Activated CD4-positive, CD25-positive, alpha-beta regulatory T cell treated with anti-CD3 and anti-CD28 coated beads, Interleukin-2, amount 50 U/mL, for 24 hours (primary cell): ENCODE results near the gene LMX1A.

Source experiments
- ATAC-seq, 2 donors: fragments of 150-1000 bp; cut with Tn5 transposase; one replicate each; pipeline ENCODE4 v1.10.0; 2021; ENCODE audit warnings: mild to moderate bottlenecking in 1 of 2, moderate library complexity in 1 of 2

Gene LMX1A

DNA sequence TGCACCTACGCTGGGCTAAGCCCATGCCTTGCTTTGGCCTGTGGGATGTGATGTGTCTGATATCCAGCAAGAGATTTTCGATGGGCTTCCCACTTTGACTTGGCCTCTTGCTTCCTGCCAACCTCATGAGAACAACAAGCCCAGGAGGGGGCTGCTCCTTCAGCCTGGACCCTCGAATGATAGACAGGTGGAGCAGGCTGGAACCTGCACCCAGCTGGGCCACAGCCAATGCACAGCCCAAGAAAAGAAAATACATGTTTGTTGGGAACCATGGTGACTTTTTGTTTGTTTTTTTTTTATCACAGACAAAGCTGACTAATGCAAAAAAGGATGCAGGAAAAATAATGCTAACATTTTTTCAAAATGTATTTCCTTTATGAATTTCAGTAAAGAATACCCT is 144.3 kb downstream of the LMX1A start:
- no peak for ATAC-seq

- no peak for ATAC-seq
Observed at GRCh38 chr1:165207853-165208515, 148.5 kb downstream of the LMX1A start.

DNA sequence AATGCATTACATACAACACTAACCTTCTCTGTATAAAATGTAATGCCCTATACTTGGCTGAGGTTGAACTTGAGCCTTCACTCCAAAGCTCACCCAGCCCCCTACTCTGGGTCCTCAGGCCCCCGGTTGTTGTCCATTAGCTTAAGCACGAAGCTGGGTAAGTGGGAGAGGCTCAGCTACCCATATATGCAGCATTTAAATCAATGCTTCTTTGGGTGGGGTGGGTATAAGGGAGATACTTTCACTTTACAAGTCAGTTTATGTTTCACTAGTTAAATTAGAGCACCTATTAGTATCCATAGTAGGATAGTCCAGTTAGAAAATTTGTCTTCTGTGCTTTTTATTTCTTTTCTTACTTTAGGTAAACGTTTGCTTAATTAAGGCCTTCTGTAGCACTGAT is 151.4 kb downstream of the LMX1A start:
- no peak for ATAC-seq

GRCh38 chr1:165204548-165204947 is 152.0 kb downstream of the LMX1A start:
- ATAC-seq, result no peak

- ATAC-seq, result no peak
Observed at GRCh38 chr1:165191087-165191486, 165.4 kb downstream of the LMX1A start.

DNA sequence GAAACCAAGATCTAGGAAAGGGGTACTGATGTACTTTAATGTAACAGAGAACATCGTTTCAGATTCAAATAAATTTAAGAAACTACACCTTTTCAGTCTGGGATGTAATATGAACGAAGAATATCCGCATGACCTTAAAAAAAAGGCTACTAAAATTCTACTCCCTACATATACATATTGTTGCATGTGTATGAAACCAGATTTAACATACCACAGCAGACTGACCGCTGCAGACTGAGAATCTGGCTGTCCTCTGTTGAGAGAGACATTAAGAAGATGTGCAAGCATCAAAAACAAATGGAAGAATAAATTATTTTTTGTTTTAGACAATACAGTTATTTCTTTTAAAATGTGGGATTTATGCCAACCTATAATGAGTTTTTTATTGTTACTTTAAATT is 166.6 kb downstream of the LMX1A start:
- no peak for ATAC-seq

DNA sequence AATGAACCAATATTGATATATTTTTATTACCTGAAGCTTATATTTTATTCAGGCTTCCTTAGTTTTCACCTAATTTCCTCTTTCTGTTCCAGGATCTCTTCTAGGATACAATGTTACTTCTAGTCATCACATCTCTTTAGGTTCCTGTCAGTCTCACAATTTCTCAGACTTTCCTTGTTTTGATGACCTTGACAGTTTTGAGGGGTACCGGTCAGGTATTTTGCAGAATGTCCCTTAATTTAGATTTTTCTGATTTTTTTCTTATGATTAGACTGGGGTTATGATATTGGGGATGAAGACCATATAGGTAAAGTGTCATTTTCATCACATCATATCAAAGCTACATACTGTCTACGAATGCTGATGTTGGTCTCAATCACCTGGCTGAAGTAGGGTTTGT is 167.5 kb downstream of the LMX1A start:
- ATAC-seq, result no peak

DNA sequence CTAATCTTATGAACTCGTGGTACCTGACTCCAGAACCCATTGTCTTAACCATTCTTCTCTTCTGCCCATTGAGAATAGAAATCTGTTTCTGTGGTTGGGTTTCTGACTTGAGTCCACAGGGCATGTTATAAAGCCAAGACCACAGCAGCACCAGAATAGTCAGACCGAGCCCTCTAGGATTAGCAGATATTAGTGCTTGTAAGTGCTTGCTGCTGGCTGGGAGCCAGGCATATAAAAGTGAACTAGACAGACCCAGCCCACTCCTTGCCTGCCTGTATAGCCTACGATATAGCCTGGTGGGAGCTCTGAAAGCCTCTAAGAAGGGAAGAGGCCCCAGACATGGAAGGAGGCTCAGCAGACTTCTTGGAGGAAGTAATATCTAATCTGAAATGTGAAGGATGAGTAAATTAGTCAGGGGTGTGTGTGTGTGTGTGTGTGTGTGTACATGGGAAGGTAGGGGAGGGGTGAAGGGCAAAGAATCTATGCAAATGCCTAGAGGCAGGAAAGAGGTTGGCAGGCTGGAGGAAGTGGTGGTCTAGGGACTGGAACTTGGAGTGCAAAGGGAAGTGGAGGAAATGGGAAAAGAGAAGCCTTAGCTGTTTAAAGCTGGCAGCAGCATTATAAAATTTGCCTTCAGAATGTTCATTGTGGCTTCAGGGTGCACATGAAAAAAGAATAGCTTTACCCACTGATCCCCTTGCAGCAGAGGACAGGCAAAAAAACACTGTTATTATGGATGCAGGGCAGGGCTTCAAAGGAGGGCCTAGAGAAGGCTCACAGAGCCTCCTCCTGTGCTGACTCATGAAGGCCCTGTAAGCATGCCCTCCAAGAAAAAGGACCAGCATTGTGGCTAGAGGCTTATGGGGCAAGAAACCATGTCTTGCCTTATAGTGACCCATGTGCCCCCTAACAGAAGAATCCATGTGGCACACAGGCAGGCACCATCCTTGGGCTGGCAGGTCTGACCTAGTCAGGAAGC is 169.2 kb downstream of the LMX1A start:
- no peak for ATAC-seq

GRCh38 chr1:165185161-165185889 is 171.2 kb downstream of the LMX1A start:
- no peak for ATAC-seq

- ATAC-seq, result no peak
Observed at GRCh38 chr1:165182975-165183374, 173.5 kb downstream of the LMX1A start.

DNA sequence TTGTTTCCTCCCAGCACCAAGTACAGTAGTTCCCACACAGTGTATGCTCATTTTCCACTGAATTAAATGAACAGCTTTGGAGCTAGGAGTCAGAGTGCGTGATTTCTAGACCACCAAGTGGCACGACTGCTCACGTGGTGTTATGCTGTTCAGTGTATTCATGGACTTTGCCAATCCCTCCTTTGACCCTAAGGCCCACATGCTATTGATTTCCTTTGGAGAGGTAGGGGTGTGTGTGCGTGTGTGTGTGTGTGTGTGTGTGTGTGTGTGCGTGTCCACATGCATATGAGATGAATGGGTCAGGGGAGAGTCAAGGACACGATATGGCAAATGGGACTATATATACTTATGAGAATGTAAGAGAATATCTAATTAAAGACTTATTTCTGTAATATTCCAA is 177.2 kb downstream of the LMX1A start:
- ATAC-seq, result no peak

DNA sequence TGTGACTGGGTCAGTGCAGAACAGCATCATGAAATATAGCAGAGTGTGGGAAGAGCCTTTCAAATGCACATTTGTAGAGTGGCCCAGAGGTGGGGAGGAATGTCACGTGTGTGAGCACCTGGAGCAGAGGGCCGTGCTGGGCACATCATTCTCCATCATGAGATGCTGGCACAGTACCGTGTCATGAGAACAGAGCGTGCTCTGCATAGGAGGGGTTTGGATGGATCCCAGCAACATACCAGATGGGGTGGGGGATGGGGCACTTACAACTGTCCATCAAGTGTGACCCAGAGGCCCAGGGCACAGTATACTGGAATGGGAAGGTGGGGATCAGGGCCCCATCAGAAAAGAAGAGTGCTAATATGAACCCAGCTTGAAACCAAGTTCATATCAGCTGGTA is 182.0 kb downstream of the LMX1A start:
- ATAC-seq, result no peak

GRCh38 chr1:165173818-165174217 is 182.7 kb downstream of the LMX1A start:
- no peak for ATAC-seq

GRCh38 chr1:165173409-165173808 is 183.1 kb downstream of the LMX1A start:
- ATAC-seq, result no peak

DNA sequence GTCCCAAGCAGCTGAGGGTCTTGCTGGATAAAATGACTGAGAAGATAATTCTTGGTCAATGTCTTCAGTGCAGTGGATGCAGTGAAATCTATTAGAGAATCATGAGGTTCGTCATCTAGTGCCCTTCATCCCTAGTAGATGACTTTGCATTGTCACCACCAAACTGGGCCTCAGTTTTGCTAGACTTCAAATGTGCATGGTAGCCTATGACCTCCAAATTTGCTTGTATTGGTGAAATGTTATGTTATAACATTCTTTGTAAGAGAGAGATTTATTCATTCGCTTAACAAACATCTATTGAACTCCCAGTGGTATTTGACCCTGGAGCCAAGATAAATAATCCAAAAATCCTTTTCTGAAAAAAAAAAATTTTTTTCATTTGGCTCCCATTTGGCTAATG is 183.8 kb downstream of the LMX1A start:
- ATAC-seq, result no peak

- no peak for ATAC-seq
Observed at GRCh38 chr1:165169729-165170128, 186.8 kb downstream of the LMX1A start.

GRCh38 chr1:165169028-165169427 is 187.5 kb downstream of the LMX1A start:
- ATAC-seq, result no peak

GRCh38 chr1:165168467-165168866 is 188.0 kb downstream of the LMX1A start:
- ATAC-seq, result no peak

GRCh38 chr1:165162671-165163241 is 193.8 kb downstream of the LMX1A start:
- ATAC-seq, result no peak

- ATAC-seq, result no peak
Observed at GRCh38 chr1:165161130-165161529, 195.4 kb downstream of the LMX1A start.

DNA sequence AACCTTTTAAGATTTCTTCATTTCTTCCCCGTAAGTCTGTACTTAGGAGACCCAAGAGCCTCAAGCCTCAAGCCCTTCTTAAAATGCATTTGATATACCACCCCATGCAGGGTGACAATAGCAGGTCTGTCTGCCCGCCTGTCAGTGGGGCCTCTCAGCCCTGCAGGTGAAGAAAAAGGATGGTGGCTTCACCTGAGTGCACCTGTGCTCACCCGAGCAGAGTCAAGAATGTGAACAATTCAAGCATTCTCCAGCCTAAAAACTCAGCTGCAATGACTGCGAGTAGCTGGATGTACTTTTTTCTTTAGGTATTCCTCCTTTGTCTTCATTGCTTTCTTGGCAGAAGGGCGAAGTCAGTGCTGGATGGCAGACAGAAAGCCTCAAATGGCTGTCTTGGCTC is 203.3 kb downstream of the LMX1A start:
- ATAC-seq, result no peak

DNA sequence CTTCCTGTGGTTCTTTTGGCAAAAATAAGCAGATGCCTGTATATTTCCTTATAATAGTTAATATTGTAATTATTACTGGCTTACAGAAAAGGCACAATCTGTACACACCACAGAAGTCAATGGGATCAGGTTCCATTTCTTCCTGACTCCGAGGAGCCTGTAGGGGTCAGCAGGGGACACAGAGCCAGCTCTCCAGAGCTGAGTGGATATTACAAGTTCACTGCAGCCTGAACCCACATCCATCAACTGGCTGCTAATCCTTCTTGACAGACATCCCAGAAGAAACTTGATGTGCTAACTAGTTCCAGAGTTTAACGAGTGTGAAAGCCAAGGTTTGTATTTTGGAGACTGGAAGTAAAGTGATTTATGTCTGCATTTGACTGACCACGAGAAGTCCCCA is 203.8 kb downstream of the LMX1A start:
- no peak for ATAC-seq

- no peak for ATAC-seq
Observed at GRCh38 chr1:165152109-165152508, 204.4 kb downstream of the LMX1A start.
